ENCODE measurements around the gene SERTAD2.

SERTAD2 gene

DNA sequence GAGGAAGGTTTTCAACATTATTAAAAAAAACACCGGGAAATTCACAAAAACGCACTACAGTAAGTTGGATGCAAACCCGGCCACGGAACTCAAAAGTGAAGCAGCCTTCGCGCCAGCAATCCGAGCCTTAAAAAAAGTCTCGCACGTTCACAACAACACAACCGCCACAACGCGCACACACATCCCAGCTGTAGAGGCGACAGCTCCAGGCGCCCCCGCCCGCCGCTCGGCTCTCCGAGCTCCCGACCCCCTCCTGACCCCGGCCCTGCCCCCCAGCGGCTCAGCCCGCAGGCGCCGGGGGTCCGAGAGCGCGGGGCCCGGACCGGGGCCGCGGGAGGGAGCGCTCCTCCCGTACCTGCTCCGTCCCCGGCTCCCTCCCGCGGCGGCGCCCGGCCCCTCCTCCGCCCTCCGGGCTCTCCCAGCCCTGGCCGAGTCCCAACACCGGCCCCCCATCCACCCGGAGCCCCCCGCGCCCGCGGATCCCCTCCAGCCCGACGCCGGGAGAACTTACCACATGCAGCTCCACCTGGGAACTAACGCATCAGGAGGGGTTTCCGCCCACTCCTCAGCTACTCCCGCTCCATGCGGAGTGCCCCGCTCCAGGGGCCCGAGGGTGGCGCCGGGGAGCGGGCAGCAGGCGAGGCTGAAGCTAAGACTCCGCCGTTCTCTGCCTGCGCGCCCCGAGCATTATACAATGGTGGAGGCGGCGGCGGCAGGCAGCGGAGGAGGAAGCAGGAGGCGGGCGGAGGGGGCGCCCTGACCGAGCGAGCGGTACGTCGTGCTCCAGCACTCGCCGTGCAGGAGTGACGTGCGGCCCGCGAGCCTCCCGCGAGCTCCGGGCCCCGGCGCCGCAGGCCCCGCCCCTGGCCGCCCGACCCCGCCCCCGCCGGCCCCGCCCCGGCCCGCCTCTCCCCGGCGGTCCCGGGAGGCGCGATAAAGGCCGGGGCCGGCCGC is at the start of gene SERTAD2:
SERTAD2 (minus strand) TSS at position 805 of the 954 bp plus-strand sequence. CDS start 17,042 bp downstream, outside the sequence.
- H3K36me3 ChIP-seq (ENCODE audit: control insufficient read depth in 1 of 2, insufficient read depth in 2 of 2, low read length in 2 of 2): peaks cover 0 to 17% of the 10 kb centered on the region in 2 donors
- peak within 1 kb of the TSS; percentile 81 to 85 for H3K4me3 ChIP-seq (ENCODE audit: low read depth in 1 of 2, low read length in 2 of 2)
- no peaks in the 10 kb centered on the region for H3K9me3 ChIP-seq (ENCODE audit: control insufficient read depth in 1 of 2, low read length in 2 of 2)
- peaks cover 32 to 36% of the 10 kb centered on the region in 2 donors for H3K4me1 ChIP-seq (ENCODE audit: control insufficient read depth in 1 of 2, insufficient read depth in 2 of 2, low read length in 2 of 2)
- H3K27ac ChIP-seq (ENCODE audit: low read length): peak within 1 kb of the TSS; percentile 96
- H3K27me3 ChIP-seq (ENCODE audit: low read depth, low read length): no peaks in the 10 kb centered on the region

GRCh38 chr2:64700133-64700809 is 46.6 kb upstream of the SERTAD2 start:
- no peaks in the 10 kb centered on the region for H3K27me3 ChIP-seq (ENCODE audit: low read depth, low read length)
- no peaks in the 10 kb centered on the region for H3K36me3 ChIP-seq (ENCODE audit: control insufficient read depth in 1 of 2, insufficient read depth in 2 of 2, low read length in 2 of 2)
- peaks cover 0 to 7% of the 10 kb centered on the region in 2 donors for H3K4me1 ChIP-seq (ENCODE audit: control insufficient read depth in 1 of 2, insufficient read depth in 2 of 2, low read length in 2 of 2)
- H3K27ac ChIP-seq (ENCODE audit: low read length): no peak overlapping the region
- no peaks in the 10 kb centered on the region for H3K9me3 ChIP-seq (ENCODE audit: control insufficient read depth in 1 of 2, low read length in 2 of 2)
- no peak overlapping the region for H3K4me3 ChIP-seq (ENCODE audit: low read depth in 1 of 2, low read length in 2 of 2)

DNA sequence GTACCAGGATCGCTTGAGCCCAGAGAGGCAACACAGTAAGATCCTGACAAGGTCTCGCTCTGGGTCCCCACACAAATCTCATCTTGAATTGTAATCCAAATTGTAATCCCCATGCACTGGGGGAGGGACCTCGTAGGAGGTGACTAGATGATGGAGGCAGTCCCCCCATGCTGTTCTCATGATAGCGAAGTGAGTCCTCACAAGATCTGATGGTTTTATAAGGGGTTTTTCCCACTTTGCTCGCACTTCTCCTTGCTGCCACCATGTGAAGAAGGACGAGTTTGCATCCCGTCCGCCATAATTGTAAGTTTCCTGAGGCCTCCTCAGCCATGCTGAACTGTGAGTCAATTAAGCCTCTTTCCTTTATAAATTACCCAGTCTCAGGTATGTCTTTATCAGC is 46.0 kb upstream of the SERTAD2 start:
- H3K27me3 ChIP-seq (ENCODE audit: low read depth, low read length): no peaks in the 10 kb centered on the region
- H3K27ac ChIP-seq (ENCODE audit: low read length): no peak overlapping the region
- peaks cover 0 to 7% of the 10 kb centered on the region in 2 donors for H3K4me1 ChIP-seq (ENCODE audit: control insufficient read depth in 1 of 2, insufficient read depth in 2 of 2, low read length in 2 of 2)
- no peaks in the 10 kb centered on the region for H3K36me3 ChIP-seq (ENCODE audit: control insufficient read depth in 1 of 2, insufficient read depth in 2 of 2, low read length in 2 of 2)
- no peaks in the 10 kb centered on the region for H3K9me3 ChIP-seq (ENCODE audit: control insufficient read depth in 1 of 2, low read length in 2 of 2)
- H3K4me3 ChIP-seq (ENCODE audit: low read depth in 1 of 2, low read length in 2 of 2): no peak overlapping the region

DNA sequence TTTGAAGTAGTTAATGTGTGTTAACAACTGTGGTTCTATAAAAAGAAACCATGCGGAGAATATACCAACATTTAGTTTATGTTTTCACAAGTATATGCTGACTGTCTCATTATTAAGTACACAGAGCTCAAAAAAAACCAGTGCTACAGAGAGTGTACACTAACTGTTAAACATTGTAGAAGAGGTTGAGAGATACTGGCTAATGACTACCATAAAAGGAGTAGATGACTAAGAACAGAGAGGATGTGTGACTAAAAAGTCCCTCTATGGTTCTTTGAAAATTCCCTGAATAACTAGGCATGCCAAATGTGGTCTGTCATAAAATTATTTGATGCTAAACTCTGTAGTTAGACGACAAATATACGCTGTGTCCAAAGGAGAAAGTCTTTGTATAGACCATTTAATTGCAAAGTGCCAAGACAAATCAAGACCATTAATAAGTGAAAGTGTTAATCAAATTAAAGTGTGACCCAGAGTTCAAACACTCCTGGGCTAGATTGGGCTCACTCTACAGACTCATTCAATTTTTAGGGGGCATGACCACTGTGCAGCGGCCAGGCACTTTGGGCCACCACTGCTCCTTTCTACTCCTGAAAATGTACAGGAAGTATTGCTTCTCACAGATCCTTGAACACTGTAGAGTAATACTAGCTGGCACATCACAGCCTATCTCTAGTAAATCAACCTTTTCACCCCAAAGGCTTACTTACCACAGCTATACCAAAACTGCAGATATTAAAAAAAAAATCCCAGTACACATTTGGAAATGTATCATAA is 45.1 kb upstream of the SERTAD2 start:
- no peaks in the 10 kb centered on the region for H3K9me3 ChIP-seq (ENCODE audit: control insufficient read depth in 1 of 2, low read length in 2 of 2)
- H3K4me3 ChIP-seq (ENCODE audit: low read depth in 1 of 2, low read length in 2 of 2): no peak overlapping the region
- H3K27ac ChIP-seq (ENCODE audit: low read length): no peak overlapping the region
- H3K27me3 ChIP-seq (ENCODE audit: low read depth, low read length): no peaks in the 10 kb centered on the region
- no peaks in the 10 kb centered on the region for H3K36me3 ChIP-seq (ENCODE audit: control insufficient read depth in 1 of 2, insufficient read depth in 2 of 2, low read length in 2 of 2)
- H3K4me1 ChIP-seq (ENCODE audit: control insufficient read depth in 1 of 2, insufficient read depth in 2 of 2, low read length in 2 of 2): peaks cover 0 to 7% of the 10 kb centered on the region in 2 donors

GRCh38 chr2:64698177-64698643 is 44.5 kb upstream of the SERTAD2 start:
- Histone ChIP-seq H3K4me1 (ENCODE audit: control insufficient read depth in 1 of 2, insufficient read depth in 2 of 2, low read length in 2 of 2) (peaks cover 0 to 7% of the 10 kb centered on the region in 2 donors), H3K9me3 (ENCODE audit: control insufficient read depth in 1 of 2, low read length in 2 of 2) (no peaks in the 10 kb centered on the region), H3K4me3 (ENCODE audit: low read depth in 1 of 2, low read length in 2 of 2) (no peak overlapping the region), H3K36me3 (ENCODE audit: control insufficient read depth in 1 of 2, insufficient read depth in 2 of 2, low read length in 2 of 2) (no peaks in the 10 kb centered on the region), H3K27me3 (ENCODE audit: low read depth, low read length) (no peaks in the 10 kb centered on the region), H3K27ac (ENCODE audit: low read length) (no peak overlapping the region)

- Histone ChIP-seq H3K27ac (ENCODE audit: low read length) (no peak overlapping the region), H3K27me3 (ENCODE audit: low read depth, low read length) (no peaks in the 10 kb centered on the region), H3K9me3 (ENCODE audit: control insufficient read depth in 1 of 2, low read length in 2 of 2) (no peaks in the 10 kb centered on the region), H3K4me1 (ENCODE audit: control insufficient read depth in 1 of 2, insufficient read depth in 2 of 2, low read length in 2 of 2) (peaks cover 0 to 7% of the 10 kb centered on the region in 2 donors), H3K4me3 (ENCODE audit: low read depth in 1 of 2, low read length in 2 of 2) (no peak overlapping the region), H3K36me3 (ENCODE audit: control insufficient read depth in 1 of 2, insufficient read depth in 2 of 2, low read length in 2 of 2) (no peaks in the 10 kb centered on the region)
Observed at GRCh38 chr2:64697297-64698176, 43.8 kb upstream of the SERTAD2 start.

- Histone ChIP-seq H3K27ac (ENCODE audit: low read length) (no peak overlapping the region), H3K27me3 (ENCODE audit: low read depth, low read length) (no peaks in the 10 kb centered on the region), H3K9me3 (ENCODE audit: control insufficient read depth in 1 of 2, low read length in 2 of 2) (no peaks in the 10 kb centered on the region)
Observed at GRCh38 chr2:64696636-64697035, 42.9 kb upstream of the SERTAD2 start.

DNA sequence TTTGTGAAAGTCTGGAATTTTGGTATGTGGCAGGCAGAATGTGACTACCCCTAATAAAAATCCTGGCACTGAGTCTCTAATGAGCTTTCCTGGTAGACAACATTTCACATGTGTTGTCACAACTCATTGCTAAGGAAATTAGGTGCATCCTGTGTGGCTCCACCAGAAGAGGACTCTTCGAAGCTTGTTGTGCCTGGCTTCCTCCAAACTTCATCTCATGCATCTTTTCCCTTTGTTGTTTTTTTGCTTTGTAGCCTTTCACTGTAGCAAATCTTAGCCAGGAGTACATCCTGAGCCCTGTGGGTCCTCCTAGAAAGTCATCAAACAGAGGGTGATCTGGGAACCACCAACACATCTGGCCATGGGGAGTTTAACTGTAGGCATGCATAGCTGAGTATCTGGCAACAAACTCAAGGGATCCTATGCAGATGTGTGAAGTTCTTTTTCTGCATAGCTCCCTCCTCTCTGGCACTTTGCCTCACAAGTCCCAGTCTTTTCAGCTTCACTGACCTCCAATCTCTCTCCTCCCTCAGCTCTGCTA is 42.1 kb upstream of the SERTAD2 start:
- no peaks in the 10 kb centered on the region for H3K9me3 ChIP-seq (ENCODE audit: control insufficient read depth in 1 of 2, low read length in 2 of 2)
- peaks cover 0 to 7% of the 10 kb centered on the region in 2 donors for H3K4me1 ChIP-seq (ENCODE audit: control insufficient read depth in 1 of 2, insufficient read depth in 2 of 2, low read length in 2 of 2)
- no peak overlapping the region for H3K4me3 ChIP-seq (ENCODE audit: low read depth in 1 of 2, low read length in 2 of 2)
- no peak overlapping the region for H3K27ac ChIP-seq (ENCODE audit: low read length)
- H3K27me3 ChIP-seq (ENCODE audit: low read depth, low read length): no peaks in the 10 kb centered on the region
- H3K36me3 ChIP-seq (ENCODE audit: control insufficient read depth in 1 of 2, insufficient read depth in 2 of 2, low read length in 2 of 2): no peaks in the 10 kb centered on the region

More at GRCh38 chr2:64696636-64697035, 42.9 kb upstream of the SERTAD2 start:
- Histone ChIP-seq H3K4me1 (ENCODE audit: control insufficient read depth in 1 of 2, insufficient read depth in 2 of 2, low read length in 2 of 2) (peaks cover 0 to 7% of the 10 kb centered on the region in 2 donors), H3K4me3 (ENCODE audit: low read depth in 1 of 2, low read length in 2 of 2) (no peak overlapping the region), H3K36me3 (ENCODE audit: control insufficient read depth in 1 of 2, insufficient read depth in 2 of 2, low read length in 2 of 2) (no peaks in the 10 kb centered on the region)

DNA sequence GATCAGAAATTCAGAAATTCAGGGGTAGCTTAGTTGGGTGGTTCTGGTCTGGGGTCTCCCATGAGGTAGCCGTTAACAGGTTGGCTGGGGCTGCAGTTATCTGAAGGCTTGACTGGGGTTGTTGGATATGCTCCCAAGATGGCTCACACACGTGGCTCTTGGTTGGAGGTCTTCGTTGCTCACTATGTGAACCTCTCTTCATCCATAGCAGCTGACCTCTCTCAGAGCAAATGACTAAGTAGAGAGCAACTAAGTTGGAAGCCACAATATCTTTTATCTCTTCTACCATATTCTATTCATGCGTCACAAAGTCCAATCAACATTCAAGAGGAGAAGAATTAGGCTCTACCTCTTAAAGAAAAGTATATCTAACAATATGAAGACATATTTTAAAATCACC is 38.7 kb upstream of the SERTAD2 start:
- no peak overlapping the region for H3K27ac ChIP-seq (ENCODE audit: low read length)
- H3K27me3 ChIP-seq (ENCODE audit: low read depth, low read length): no peaks in the 10 kb centered on the region
- H3K9me3 ChIP-seq (ENCODE audit: control insufficient read depth in 1 of 2, low read length in 2 of 2): no peaks in the 10 kb centered on the region
- H3K4me1 ChIP-seq (ENCODE audit: control insufficient read depth in 1 of 2, insufficient read depth in 2 of 2, low read length in 2 of 2): no peaks in the 10 kb centered on the region
- no peak overlapping the region for H3K4me3 ChIP-seq (ENCODE audit: low read depth in 1 of 2, low read length in 2 of 2)
- no peaks in the 10 kb centered on the region for H3K36me3 ChIP-seq (ENCODE audit: control insufficient read depth in 1 of 2, insufficient read depth in 2 of 2, low read length in 2 of 2)

DNA sequence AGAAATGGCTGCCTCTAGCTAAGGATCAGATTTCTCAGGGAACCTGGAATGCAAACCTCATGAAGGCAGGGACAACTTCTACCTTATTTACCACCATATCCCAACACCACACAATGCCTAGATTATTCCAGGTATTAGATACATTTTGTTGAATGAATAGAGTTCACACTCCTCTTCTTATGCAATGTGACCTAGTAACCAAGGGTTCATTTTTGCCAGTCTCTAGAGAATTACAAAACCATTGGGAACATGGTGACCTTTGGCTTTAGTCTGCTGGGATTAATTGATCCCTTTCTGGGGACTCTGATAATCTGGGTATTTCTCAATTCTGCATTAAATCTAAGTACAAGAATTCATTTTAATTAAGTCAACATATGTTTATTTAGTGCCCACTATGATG is 35.2 kb upstream of the SERTAD2 start:
- H3K36me3 ChIP-seq (ENCODE audit: control insufficient read depth in 1 of 2, insufficient read depth in 2 of 2, low read length in 2 of 2): no peaks in the 10 kb centered on the region
- no peaks in the 10 kb centered on the region for H3K4me1 ChIP-seq (ENCODE audit: control insufficient read depth in 1 of 2, insufficient read depth in 2 of 2, low read length in 2 of 2)
- H3K27ac ChIP-seq (ENCODE audit: low read length): no peak overlapping the region
- no peak overlapping the region for H3K4me3 ChIP-seq (ENCODE audit: low read depth in 1 of 2, low read length in 2 of 2)
- H3K9me3 ChIP-seq (ENCODE audit: control insufficient read depth in 1 of 2, low read length in 2 of 2): no peaks in the 10 kb centered on the region
- no peaks in the 10 kb centered on the region for H3K27me3 ChIP-seq (ENCODE audit: low read depth, low read length)

All from muscle layer of duodenum (tissue), 2 donors.